H1 (cell line): ENCODE data around the gene RRAD. TPM values are rescaled to one million over a fixed set of nuclear protein-coding genes. Genes with fewer than 3 reads are reported as not detected.

Experiments used
- CTCF ChIA-PET: fragments of 300-600 bp; sonication (Branson Sonifier 250); formaldehyde crosslinking; loops from one replicate; lab custom pipeline; 2021; ENCODE audit not compliant: partially characterized antibody; lab: Charles Lee
- POLR2A ChIA-PET: fragments of 300-600 bp; sonication (Branson Sonifier 250); formaldehyde crosslinking; loops from one replicate; lab custom pipeline; 2021; ENCODE audit warnings: inconsistent platforms; ENCODE audit not compliant: partially characterized antibody; lab: Charles Lee
- DNase-seq, 2 experiments: peaks; one replicate each; pipeline versions ENCODE4 v3.0.0 to v3.0.0-alpha.2; 2010 to 2022; ENCODE audit warnings: low spot score in 2 of 2, low read depth in 1 of 2, mixed read lengths in 1 of 2
- FAIRE-seq: peaks from 2 replicates; lab custom pipeline; 2011; peaks lifted over from hg19 to GRCh38; lab: Jason Lieb, UNC
- H2AFZ ChIP-seq: 2 replicates; pipeline ENCODE4 v1.8.1; 2012; ENCODE audit warnings: low read length, inconsistent platforms
- H2AK5ac ChIP-seq: 2 replicates; pipeline ENCODE4 v1.6.1; 2013; ENCODE audit warnings: low read depth, low read length
- H2BK120ac ChIP-seq: replicated peaks from 2 replicates; pipeline ENCODE3; 2013; ENCODE audit warnings: low read depth, low read length, inconsistent platforms
- H2BK12ac ChIP-seq: 2 replicates; pipeline ENCODE4 v1.6.1; 2013; ENCODE audit warnings: low read depth, low read length
- H2BK15ac ChIP-seq: 2 replicates; pipeline ENCODE4 v1.6.1; 2013; ENCODE audit warnings: low read length
- H2BK20ac ChIP-seq: 2 replicates; pipeline ENCODE4 v1.6.1; 2013; ENCODE audit warnings: low read length
- H2BK5ac ChIP-seq: 2 replicates; pipeline ENCODE4 v1.6.1; 2013; ENCODE audit warnings: low read depth, low read length
- H3K14ac ChIP-seq: 2 replicates; pipeline ENCODE4 v1.6.1; 2013; ENCODE audit warnings: inconsistent platforms; ENCODE audit not compliant: insufficient read length
- H3K18ac ChIP-seq: 2 replicates; pipeline ENCODE4 v1.6.1; 2013; ENCODE audit warnings: low read length; ENCODE audit errors: extremely low read depth
- H3K23ac ChIP-seq: 2 replicates; pipeline ENCODE4 v1.6.1; 2013; ENCODE audit warnings: inconsistent platforms; ENCODE audit not compliant: insufficient read length
- H3K23me2 ChIP-seq: 2 replicates; pipeline ENCODE4 v1.6.1; 2013; ENCODE audit warnings: low read depth, low read length
- H3K27ac ChIP-seq: 2 replicates; pipeline ENCODE4 v1.6.1; 2011; ENCODE audit warnings: low read depth, low read length, inconsistent platforms
- H3K27me3 ChIP-seq, 4 experiments: replicated peaks in 1 of 4; 1 replicate in 1 of 4; 2 replicates in 3 of 4; pipeline versions ENCODE4 v1.6.1 to v1.8.1; 2011 to 2013; ENCODE audit warnings: low read length in 3 of 4, mild to moderate bottlenecking in 3 of 4, inconsistent platforms in 2 of 4, mixed read lengths in 2 of 4, moderate library complexity in 1 of 4; ENCODE audit not compliant: control insufficient read depth in 3 of 4, insufficient read depth in 3 of 4; ENCODE audit errors: extremely low read depth in 1 of 4
- H3K36me3 ChIP-seq, 4 experiments: 2 replicates each; pipeline versions ENCODE4 v1.6.1 to v1.8.1; 2011 to 2013; ENCODE audit warnings: mild to moderate bottlenecking in 4 of 4, low read length in 3 of 4, moderate library complexity in 2 of 4, control low read depth in 1 of 4, inconsistent platforms in 1 of 4; ENCODE audit not compliant: insufficient read depth in 4 of 4, control insufficient read depth in 2 of 4
- H3K4ac ChIP-seq: replicated peaks from 2 replicates; pipeline ENCODE3; 2013; ENCODE audit warnings: low read length, low read depth, mixed read lengths, inconsistent platforms; ENCODE audit not compliant: insufficient read length
- H3K4me1 ChIP-seq, 4 experiments: replicated peaks in 1 of 4; 1 replicate in 1 of 4; 2 replicates in 3 of 4; pipeline versions ENCODE4 v1.6.1 to v1.8.1; 2011 to 2013; ENCODE audit warnings: low read length in 3 of 4, inconsistent platforms in 2 of 4, mixed read lengths in 1 of 4; ENCODE audit not compliant: insufficient read depth in 4 of 4, control insufficient read depth in 3 of 4
- H3K4me2 ChIP-seq, 2 experiments: 2 replicates each; pipeline versions ENCODE4 v1.6.1 to v1.8.1; 2011 to 2013; ENCODE audit warnings: low read depth in 2 of 2, low read length in 2 of 2, control low read depth in 1 of 2, inconsistent platforms in 1 of 2, mild to moderate bottlenecking in 1 of 2; ENCODE audit not compliant: insufficient read depth in 1 of 2
- H3K4me3 ChIP-seq, 4 experiments: fragments of 200-600, 300-600 bp in 1 of 4; sonication (generic), shearing (Covaris generic), sonication (Bioruptor Twin) in 1 of 4; 2 replicates each; pipeline versions ENCODE4 v1.5.1 to v1.8.1; 2011 to 2016; ENCODE audit warnings: low read length in 4 of 4, low read depth in 3 of 4, control low read depth in 2 of 4, inconsistent platforms in 2 of 4, mild to moderate bottlenecking in 2 of 4, mixed read lengths in 1 of 4, moderate library complexity in 1 of 4; ENCODE audit not compliant: insufficient read depth in 2 of 4; ENCODE audit errors: extremely low read depth in 1 of 4
- H3K56ac ChIP-seq: replicated peaks from 2 replicates; pipeline ENCODE3; 2013; ENCODE audit warnings: low read depth, mild to moderate bottlenecking, mixed read lengths, low read length, inconsistent platforms; ENCODE audit not compliant: insufficient read length
- H3K79me1 ChIP-seq: 2 replicates; pipeline ENCODE4 v1.6.1; 2013; ENCODE audit warnings: low read depth, low read length, control low read depth
- H3K79me2 ChIP-seq, 2 experiments: 2 replicates each; pipeline versions ENCODE4 v1.6.1 to v1.8.1; 2012 to 2013; ENCODE audit warnings: low read length in 2 of 2, mild to moderate bottlenecking in 2 of 2, inconsistent platforms in 1 of 2; ENCODE audit not compliant: insufficient read depth in 2 of 2, control insufficient read depth in 1 of 2
- H3K9ac ChIP-seq, 4 experiments: replicated peaks in 1 of 4; 1 replicate in 1 of 4; 2 replicates in 3 of 4; pipeline versions ENCODE4 v1.6.1 to v1.8.1; 2011 to 2013; ENCODE audit warnings: low read depth in 3 of 4, low read length in 3 of 4, control low read depth in 2 of 4, mild to moderate bottlenecking in 2 of 4, moderate library complexity in 2 of 4, inconsistent platforms in 1 of 4; ENCODE audit errors: extremely low read depth in 1 of 4
- H3K9me3 ChIP-seq, 2 experiments: 2 replicates each; pipeline versions ENCODE4 v1.6.1 to v1.8.1; 2012 to 2013; ENCODE audit warnings: mild to moderate bottlenecking in 2 of 2, moderate library complexity in 2 of 2, control low read depth in 1 of 2, inconsistent platforms in 1 of 2, low read depth in 1 of 2, low read length in 1 of 2, mixed read lengths in 1 of 2; ENCODE audit not compliant: insufficient read depth in 2 of 2
- H4K20me1 ChIP-seq, 2 experiments: replicated peaks in 1 of 2; 2 replicates each; pipeline versions ENCODE3 to v1.8.1; 2011 to 2013; ENCODE audit warnings: inconsistent platforms in 2 of 2, low read length in 2 of 2, mild to moderate bottlenecking in 1 of 2; ENCODE audit not compliant: insufficient read depth in 2 of 2, control insufficient read depth in 1 of 2
- H4K5ac ChIP-seq: 2 replicates; pipeline ENCODE4 v1.6.1; 2013; ENCODE audit warnings: low read length, low read depth, mixed read lengths, inconsistent platforms; ENCODE audit not compliant: insufficient read length
- H4K8ac ChIP-seq: 2 replicates; pipeline ENCODE4 v1.8.0; 2013; ENCODE audit warnings: mild to moderate bottlenecking, moderate library complexity, low read length, inconsistent platforms; ENCODE audit not compliant: insufficient read depth; ENCODE audit errors: extremely low read depth
- H4K91ac ChIP-seq: replicated peaks from 2 replicates; pipeline ENCODE3; 2013; ENCODE audit warnings: low read length, mixed read lengths, inconsistent platforms; ENCODE audit not compliant: insufficient read length
- CREB1 ChIP-seq: IDR thresholded peaks from 2 replicates; pipeline ENCODE4 v1.6.1; 2012; ENCODE audit warnings: inconsistent platforms
- CTBP2 ChIP-seq: IDR thresholded peaks from 2 replicates; pipeline ENCODE4 v1.7.0; 2011; ENCODE audit warnings: borderline replicate concordance, mild to moderate bottlenecking, moderate library complexity, mixed read lengths, low read length; ENCODE audit not compliant: insufficient read depth, insufficient read length
- EGR1 ChIP-seq: IDR thresholded peaks from 2 replicates; pipeline ENCODE4 v1.6.1; 2011; ENCODE audit warnings: low read depth, low read length, borderline replicate concordance
- FOSL1 ChIP-seq: IDR thresholded peaks from 2 replicates; pipeline ENCODE4 v1.6.1; 2011; ENCODE audit warnings: mild to moderate bottlenecking, low read depth, low read length, moderate library complexity; ENCODE audit not compliant: insufficient read depth
- JUND ChIP-seq: IDR thresholded peaks from 2 replicates; pipeline ENCODE4 v1.6.1; 2011; ENCODE audit warnings: mild to moderate bottlenecking, improper control_type of control experiment, low read length
- KDM5A ChIP-seq: fragments of 200-600 bp; IDR thresholded peaks from 2 replicates; pipeline ENCODE4 v1.7.1; 2012; ENCODE audit warnings: mild to moderate bottlenecking, low read length, inconsistent platforms, mixed read lengths
- MAFK ChIP-seq: IDR thresholded peaks from 2 replicates; pipeline ENCODE4 v1.6.1; 2012; ENCODE audit warnings: low read depth, mild to moderate bottlenecking, improper control_type of control experiment, low read length
- NANOG ChIP-seq: IDR thresholded peaks from 2 replicates; pipeline ENCODE4 v1.6.1; 2011; ENCODE audit warnings: low read length, low read depth, mild to moderate bottlenecking, inconsistent platforms; ENCODE audit not compliant: insufficient read depth, poor library complexity, severe bottlenecking
- WGBS, 2 experiments: shearing (Covaris generic) in 1 of 2; methylation state at CpG; one replicate each; pipeline versions ENCODE4 v1.1.6 to v1.1.7; 2013 to 2015; ENCODE audit warnings: low lambda C conversion rate in 2 of 2, mixed read lengths in 2 of 2, inconsistent platforms in 1 of 2, low coverage in 1 of 2, missing lambda C conversion rate in 1 of 2; ENCODE audit not compliant: insufficient replicate concordance in 2 of 2, insufficient coverage in 1 of 2, insufficient read length in 1 of 2; ENCODE audit errors: extremely low coverage in 1 of 2, missing lambda C conversion rate in 1 of 2; 5-methylcytosine and 5-hydroxymethylcytosine counted together
- polyA plus RNA-seq, 7 experiments: library from polyadenylated mRNA; depleted of rRNA in 3 of 7; stranded (reverse) in 5 of 7; unstranded in 2 of 7; fragments of >200 nt in 5 of 7; fragments of 200-250 nt in 2 of 7; gene quantifications; 1 replicate in 5 of 7; 2 replicates in 1 of 7; 4 replicates in 1 of 7; pipeline versions ENCODE4 v1.2.1 to v1.2.3, GENCODE V29; 2011 to 2013; ENCODE audit warnings: missing spikeins in 2 of 7, mixed read lengths in 2 of 7
- total RNA-seq: library from RNA; stranded (reverse); fragmentation: NEBNext Ultra II Directional; extraction: Animal tissue kit (Norgen Biotek cat#: 25700); gene quantifications from 2 replicates; pipeline ENCODE4 v1.2.1, GENCODE V29; 2021

Gene RRAD
- total and polyA plus RNA-seq, 2 of the 8 experiments (the other 6 are each of a cell fraction or from before 2014, with no cell fraction given), result 0.17 TPM; not detected in 1

DNA sequence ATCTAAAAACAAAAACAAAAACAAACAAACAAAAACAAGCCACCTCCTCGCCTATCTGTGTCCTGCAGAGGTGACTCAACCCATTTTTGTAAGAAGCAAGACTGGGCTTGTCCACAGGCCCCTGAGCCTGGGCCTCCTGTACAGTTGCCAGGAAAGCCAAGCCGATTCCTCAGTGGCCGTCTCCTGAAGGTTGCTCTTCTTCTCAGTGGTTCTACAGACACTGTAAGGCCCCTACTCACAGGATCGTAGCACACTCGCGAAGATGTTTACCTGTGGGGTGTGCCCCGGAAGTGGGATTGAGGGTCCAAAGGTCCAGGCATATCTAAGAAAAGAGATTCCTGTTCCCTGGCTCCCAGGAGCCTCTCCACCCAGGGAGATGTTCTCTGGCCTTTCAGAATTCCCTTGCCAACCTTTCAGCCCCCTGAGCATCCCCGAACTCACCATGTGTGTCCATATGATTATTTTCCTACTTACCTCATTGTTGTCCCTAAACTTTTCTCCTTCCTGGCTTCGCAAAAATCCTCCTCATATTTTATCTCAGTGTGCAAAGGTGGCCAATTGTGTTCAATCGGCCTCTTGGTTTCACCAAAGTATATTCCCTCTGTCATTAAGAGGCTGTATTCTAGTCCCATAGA, 28.2 kb upstream of the RRAD start:
- no peaks in the 10 kb centered on the region; the same call in 1 of the 2 replicates for H3K23me2 ChIP-seq
- no peak overlapping the region for H4K91ac ChIP-seq
- H3K79me2 ChIP-seq, result no peaks in the 10 kb centered on the region
- no peak overlapping the region for H3K23ac ChIP-seq
- H2BK120ac ChIP-seq, result no peak overlapping the region
- H2BK20ac ChIP-seq, result no peak overlapping the region
- no peak overlapping the region for H3K9ac ChIP-seq
- CTCF ChIA-PET, result interaction anchor here (0.6 to 3.4 kb wide), 39 partner anchors 8 to 316 kb away, joined by 3 to 18 read pairs (median 4); partner anchors contain the start of genes B3GNT9, CES3, ELMO3 and EXOC3L1
- H3K56ac ChIP-seq, result no peak overlapping the region
- no peak overlapping the region for H2BK12ac ChIP-seq
- no peak overlapping the region for H4K8ac ChIP-seq
- no peak for FAIRE-seq
- H3K4me1 ChIP-seq, result no peaks in the 10 kb centered on the region
- no peak overlapping the region for H3K14ac ChIP-seq
- no peaks in the 10 kb centered on the region for H3K36me3 ChIP-seq
- no peak overlapping the region for H2AFZ ChIP-seq
- no peak overlapping the region for H3K4me3 ChIP-seq
- H2BK5ac ChIP-seq, result no peak overlapping the region
- H4K20me1 ChIP-seq, result no peaks in the 10 kb centered on the region
- no peak overlapping the region for H3K27ac ChIP-seq
- peaks cover 4 to 20% (median 19%) of the 10 kb centered on the region in 4 experiments for H3K27me3 ChIP-seq
- 85% methylated on average over 10 of the region's 10 CpGs; no CpG with 5 or more reads in 1 of the 2 experiments for WGBS, 2 experiments
- H3K79me1 ChIP-seq, result no peaks in the 10 kb centered on the region
- H4K5ac ChIP-seq, result no peak overlapping the region
- H3K4me2 ChIP-seq, result no peak overlapping the region
- no peak for DNase-seq
- H3K18ac ChIP-seq, result no peak overlapping the region
- POLR2A ChIA-PET, result no interaction called here
- no peak overlapping the region for H2AK5ac ChIP-seq
- no peaks in the 10 kb centered on the region for H3K9me3 ChIP-seq
- no peak overlapping the region for H3K4ac ChIP-seq
- no peak overlapping the region for H2BK15ac ChIP-seq
- TF ChIP-seq EGR1 (no peak), FOSL1 (no peak), JUND (no peak), KDM5A (no peak), NANOG (no peak), MAFK (no peak), CTBP2 (no peak), CREB1 (no peak)
